H9 (cell line): ENCODE measurements around the gene XYLB. TPM values are rescaled to one million over a fixed set of nuclear protein-coding genes. Genes with fewer than 3 reads are reported as not detected.

Source experiments
- DNase-seq: peaks from one replicate; pipeline ENCODE4 v3.0.0-alpha.2; 2017
- H2AFZ ChIP-seq: one replicate; pipeline ENCODE4 v1.6.1; 2013; ENCODE audit warnings: mild to moderate bottlenecking, low read length, control low read depth, moderate library complexity
- H2AK5ac ChIP-seq: 2 replicates; pipeline ENCODE4 v1.6.1; 2013; ENCODE audit warnings: low read length, control low read depth, mixed read lengths; ENCODE audit not compliant: insufficient read length
- H2BK120ac ChIP-seq: one replicate; pipeline ENCODE4 v1.6.1; 2013; ENCODE audit warnings: low read depth, mild to moderate bottlenecking, low read length, control low read depth, inconsistent platforms; ENCODE audit not compliant: poor library complexity, severe bottlenecking
- H2BK12ac ChIP-seq: 2 replicates; pipeline ENCODE4 v1.6.1; 2013; ENCODE audit warnings: low read length, control low read depth, mixed read lengths, low read depth; ENCODE audit not compliant: insufficient read length
- H2BK15ac ChIP-seq: 2 replicates; pipeline ENCODE4 v1.6.1; 2013; ENCODE audit warnings: low read depth, low read length, control low read depth
- H2BK20ac ChIP-seq: one replicate; pipeline ENCODE4 v1.6.1; 2013; ENCODE audit warnings: low read depth, mild to moderate bottlenecking, low read length, control low read depth, inconsistent platforms; ENCODE audit not compliant: poor library complexity, severe bottlenecking
- H2BK5ac ChIP-seq: 2 replicates; pipeline ENCODE4 v1.6.1; 2013; ENCODE audit warnings: low read length, control low read depth, mixed read lengths; ENCODE audit not compliant: insufficient read length
- H3K14ac ChIP-seq: 2 replicates; pipeline ENCODE4 v1.6.1; 2013; ENCODE audit warnings: low read length, control low read depth; ENCODE audit not compliant: insufficient read depth
- H3K18ac ChIP-seq: 2 replicates; pipeline ENCODE4 v1.6.1; 2013; ENCODE audit warnings: low read depth, mild to moderate bottlenecking, mixed read lengths, low read length, control low read depth; ENCODE audit not compliant: insufficient read length
- H3K23ac ChIP-seq: 2 replicates; pipeline ENCODE4 v1.6.1; 2013; ENCODE audit warnings: low read length, control low read depth, mixed read lengths, low read depth; ENCODE audit not compliant: insufficient read length
- H3K23me2 ChIP-seq: 2 replicates; pipeline ENCODE4 v1.6.1; 2013; ENCODE audit warnings: low read depth, mild to moderate bottlenecking, mixed read lengths, low read length, control low read depth; ENCODE audit not compliant: insufficient read length, poor library complexity, severe bottlenecking
- H3K27ac ChIP-seq: 2 replicates; pipeline ENCODE4 v1.5.1; 2013; ENCODE audit warnings: low read length, control low read depth, mixed read lengths, low read depth; ENCODE audit not compliant: insufficient read length
- H3K27me3 ChIP-seq: 2 replicates; pipeline ENCODE4 v1.6.1; 2013; ENCODE audit warnings: low read length, control low read depth, inconsistent platforms; ENCODE audit not compliant: insufficient read depth
- H3K4ac ChIP-seq: 2 replicates; pipeline ENCODE4 v1.6.1; 2013; ENCODE audit warnings: low read depth, mild to moderate bottlenecking, control low read depth, inconsistent platforms, low read length, moderate library complexity
- H3K4me1 ChIP-seq: 2 replicates; pipeline ENCODE4 v1.6.1; 2013; ENCODE audit warnings: low read length, control low read depth, inconsistent platforms; ENCODE audit not compliant: insufficient read depth
- H3K4me2 ChIP-seq: 2 replicates; pipeline ENCODE4 v1.6.1; 2013; ENCODE audit warnings: low read length, control low read depth, mixed read lengths; ENCODE audit not compliant: insufficient read length, insufficient read depth
- H3K56ac ChIP-seq: 2 replicates; pipeline ENCODE4 v1.6.1; 2013; ENCODE audit warnings: low read depth, mild to moderate bottlenecking, mixed read lengths, low read length, control low read depth; ENCODE audit not compliant: insufficient read length
- H3K79me1 ChIP-seq: 2 replicates; pipeline ENCODE4 v1.6.1; 2013; ENCODE audit warnings: low read depth, mild to moderate bottlenecking, moderate library complexity, low read length, control low read depth, inconsistent platforms; ENCODE audit not compliant: insufficient read depth, poor library complexity, severe bottlenecking
- H3K79me2 ChIP-seq: 2 replicates; pipeline ENCODE4 v1.6.1; 2013; ENCODE audit warnings: low read length, control low read depth, inconsistent platforms; ENCODE audit not compliant: insufficient read depth
- H3K9ac ChIP-seq: 2 replicates; pipeline ENCODE4 v1.6.1; 2013; ENCODE audit warnings: low read length, control low read depth, mixed read lengths; ENCODE audit not compliant: insufficient read length; ENCODE audit errors: extremely low read depth
- H3K9me3 ChIP-seq: one replicate; pipeline ENCODE4 v1.6.1; 2013; ENCODE audit warnings: low read depth, low read length, inconsistent platforms; ENCODE audit not compliant: control insufficient read depth
- H3T11ph ChIP-seq: one replicate; pipeline ENCODE4 v1.6.1; 2013; ENCODE audit warnings: mild to moderate bottlenecking, low read length, control low read depth, inconsistent platforms
- H4K20me1 ChIP-seq: one replicate; pipeline ENCODE4 v1.6.1; 2013; ENCODE audit not compliant: control insufficient read depth, insufficient read length, insufficient read depth
- H4K5ac ChIP-seq: 2 replicates; pipeline ENCODE4 v1.6.1; 2013; ENCODE audit warnings: low read depth, mild to moderate bottlenecking, mixed read lengths, low read length, control low read depth; ENCODE audit not compliant: insufficient read length
- H4K8ac ChIP-seq: replicated peaks from 2 replicates; pipeline ENCODE4 v1.6.1; 2013; ENCODE audit warnings: low read length, control low read depth, mixed read lengths, low read depth; ENCODE audit not compliant: insufficient read length
- H4K91ac ChIP-seq: 2 replicates; pipeline ENCODE4 v1.6.1; 2013; ENCODE audit warnings: low read depth, mild to moderate bottlenecking, moderate library complexity, mixed read lengths, low read length, control low read depth; ENCODE audit not compliant: insufficient read length
- H3K27ac Mint-ChIP-seq, 3 experiments: 2 replicates in 2 of 3; 3 replicates in 1 of 3; pipeline ENCODE4 v1.8.0; 2020 to 2021; ENCODE audit warnings: mixed read lengths in 3 of 3, mild to moderate bottlenecking in 1 of 3, moderate library complexity in 1 of 3
- H3K27me3 Mint-ChIP-seq: 2 replicates; pipeline ENCODE4 v1.8.0; 2021; ENCODE audit warnings: low read depth, mild to moderate bottlenecking, moderate library complexity, mixed read lengths
- H3K36me3 Mint-ChIP-seq, 3 experiments: 2 replicates in 2 of 3; 3 replicates in 1 of 3; pipeline ENCODE4 v1.8.0; 2020 to 2021; ENCODE audit warnings: low read depth in 3 of 3, mixed read lengths in 3 of 3; ENCODE audit not compliant: insufficient read depth in 1 of 3
- H3K4me1 Mint-ChIP-seq, 2 experiments: 2 replicates each; pipeline ENCODE4 v1.8.0; 2020; ENCODE audit warnings: mixed read lengths in 2 of 2
- H3K4me3 Mint-ChIP-seq, 2 experiments: 2 replicates in 1 of 2; 3 replicates in 1 of 2; pipeline ENCODE4 v1.8.0; 2020 to 2021; ENCODE audit warnings: mild to moderate bottlenecking in 2 of 2, mixed read lengths in 2 of 2, moderate library complexity in 1 of 2
- H3K9me3 Mint-ChIP-seq, 2 experiments: 2 replicates in 1 of 2; 3 replicates in 1 of 2; pipeline ENCODE4 v1.8.0; 2020; ENCODE audit warnings: mild to moderate bottlenecking in 2 of 2, mixed read lengths in 2 of 2, moderate library complexity in 1 of 2
- CTCF ChIP-seq: fragments of 200-600 bp; sonication (generic); conservative IDR thresholded peaks from 3 replicates; pipeline ENCODE4 v1.8.0; 2021; ENCODE audit warnings: antibody characterized with exemption, mild to moderate bottlenecking
- WGBS: extraction: QIAGEN DNeasy Blood & Tissue Kit; methylation state at CpG from one replicate; pipeline ENCODE4 v1.1.7; 2013; ENCODE audit warnings: missing lambda C conversion rate, low lambda C conversion rate, mixed read lengths; ENCODE audit not compliant: insufficient read length; ENCODE audit errors: extremely low coverage; 5-methylcytosine and 5-hydroxymethylcytosine counted together
- total RNA-seq: library from RNA; stranded (reverse); gene quantifications from 2 replicates; pipeline ENCODE4 v1.2.1, GENCODE V29; 2021

The XYLB gene
- total RNA-seq, 1 experiment from 2014 or later = 2.6 TPM

GRCh38 chr3:38348903-38349302 lies 2.3 kb downstream of the XYLB start:
- Histone ChIP-seq H4K20me1 (no peaks in the 10 kb centered on the region), H3K79me2 (no peaks in the 10 kb centered on the region), H3K56ac (no peak overlapping the region), H3K14ac (no peak overlapping the region), H3K9me3 (no peaks in the 10 kb centered on the region), H3K27me3 (no peaks in the 10 kb centered on the region), H3K4me2 (no peak overlapping the region), H3K4me1 (no peaks in the 10 kb centered on the region), H3K23ac (no peak overlapping the region), H2AFZ (no peak overlapping the region), H4K8ac (no peak overlapping the region), H3K27ac (no peak overlapping the region), H2BK5ac (no peak overlapping the region), H4K5ac (no peak overlapping the region), H2BK12ac (no peak overlapping the region), H2AK5ac (no peak overlapping the region), H2BK120ac (no peak overlapping the region), H2BK15ac (no peak overlapping the region), H3K4ac (no peak overlapping the region), H4K91ac (no peak overlapping the region), H3K23me2 (no peaks in the 10 kb centered on the region), H3K18ac (no peak overlapping the region), H2BK20ac (no peak overlapping the region), H3T11ph (no peak overlapping the region), H3K79me1 (no peaks in the 10 kb centered on the region), H3K9ac (no peak overlapping the region)
- no peak overlapping the region for H3K27ac Mint-ChIP-seq
- H3K4me1 Mint-ChIP-seq = no peaks in the 10 kb centered on the region; a peak in 1 of 4 replicates
- peaks cover 5 to 16% (median 10%) of the 10 kb centered on the region in 3 experiments for H3K36me3 Mint-ChIP-seq
- WGBS = no CpG with 5 or more reads among the region's 4 CpGs
- no peak for DNase-seq
- H3K9me3 Mint-ChIP-seq = peaks cover 0 to 2% of the 10 kb centered on the region in 2 experiments; a peak in 2 of 5 replicates
- H3K27me3 Mint-ChIP-seq = peaks cover 28% of the 10 kb centered on the region
- H3K4me3 Mint-ChIP-seq = no peak overlapping the region
- no peak for TF ChIP-seq CTCF
